Keratinocyte (primary cell): ENCODE results near the gene CELF5. TPM values are rescaled to one million over a fixed set of nuclear protein-coding genes. Genes with fewer than 3 reads are reported as not detected.
"Not testable (repeated sequence)": the region's sequence is repeated elsewhere in the genome, so short reads cannot be mapped to it uniquely, and the experiment has no call there.

ENCODE experiments used
- DNase-seq: peaks from one replicate; pipeline ENCODE4 v3.0.0-alpha.2; 2011; ENCODE audit warnings: low read depth, missing footprints, low spot score
- FAIRE-seq: peaks from 2 replicates; lab custom pipeline; 2011; peaks lifted over from hg19 to GRCh38; lab: Jason Lieb, UNC
- H2AFZ ChIP-seq: 2 replicates; pipeline ENCODE4 v1.6.0; 2012; ENCODE audit warnings: low read length, control low read depth, inconsistent platforms; ENCODE audit not compliant: control insufficient read depth
- H3K27ac ChIP-seq: 2 replicates; pipeline ENCODE4 v1.5.1; 2011; ENCODE audit warnings: low read length; ENCODE audit not compliant: control insufficient read depth, insufficient read depth
- H3K27me3 ChIP-seq: 3 replicates; pipeline ENCODE4 v1.6.0; 2011; ENCODE audit warnings: low read length; ENCODE audit not compliant: control insufficient read depth, insufficient read depth; ENCODE audit errors: extremely low read depth
- H3K36me3 ChIP-seq, 2 experiments: 2 replicates in 1 of 2; 3 replicates in 1 of 2; pipeline ENCODE4 v1.5.1; 2011; ENCODE audit warnings: low read length in 2 of 2, mild to moderate bottlenecking in 1 of 2; ENCODE audit not compliant: control insufficient read depth in 2 of 2, insufficient read depth in 2 of 2; ENCODE audit errors: extremely low read depth in 1 of 2
- H3K4me1 ChIP-seq: 3 replicates; pipeline ENCODE4 v1.5.1; 2011; ENCODE audit warnings: low read length; ENCODE audit not compliant: control insufficient read depth, insufficient read depth; ENCODE audit errors: extremely low read depth
- H3K4me2 ChIP-seq: 3 replicates; pipeline ENCODE4 v1.6.0; 2011; ENCODE audit warnings: low read depth, low read length; ENCODE audit not compliant: control insufficient read depth, insufficient read depth; ENCODE audit errors: extremely low read depth
- H3K4me3 ChIP-seq, 3 experiments: fragments of 200-600 bp in 1 of 3; sonication (generic) in 1 of 3; 2 replicates in 2 of 3; 3 replicates in 1 of 3; pipeline ENCODE4 v1.5.1; 2011 to 2016; ENCODE audit warnings: low read length in 3 of 3, mild to moderate bottlenecking in 3 of 3, control low read depth in 2 of 3, inconsistent platforms in 1 of 3, low read depth in 1 of 3, mixed read lengths in 1 of 3, mixed run types in 1 of 3, moderate library complexity in 1 of 3; ENCODE audit not compliant: control insufficient read depth in 2 of 3, insufficient read depth in 2 of 3; ENCODE audit errors: extremely low read depth in 1 of 3
- H3K79me2 ChIP-seq: 2 replicates; pipeline ENCODE4 v1.6.0; 2012; ENCODE audit warnings: low read length; ENCODE audit not compliant: control insufficient read depth, insufficient read depth
- H3K9ac ChIP-seq: 3 replicates; pipeline ENCODE4 v1.6.0; 2011; ENCODE audit warnings: low read length; ENCODE audit not compliant: control insufficient read depth, insufficient read depth; ENCODE audit errors: extremely low read depth
- H3K9me1 ChIP-seq: 3 replicates; pipeline ENCODE4 v1.6.0; 2011; ENCODE audit warnings: low read length; ENCODE audit not compliant: control insufficient read depth, insufficient read depth; ENCODE audit errors: extremely low read depth
- H3K9me3 ChIP-seq: 2 replicates; pipeline ENCODE4 v1.5.1; 2012; ENCODE audit warnings: low read depth, low read length; ENCODE audit not compliant: control insufficient read depth
- H4K20me1 ChIP-seq: 3 replicates; pipeline ENCODE4 v1.6.0; 2011; ENCODE audit warnings: low read length; ENCODE audit not compliant: control insufficient read depth, insufficient read depth; ENCODE audit errors: extremely low read depth
- CTCF ChIP-seq, 3 experiments: IDR thresholded peaks in 1 of 3; conservative IDR thresholded peaks in 1 of 3; optimal IDR thresholded peaks in 1 of 3; 2 replicates in 2 of 3; 3 replicates in 1 of 3; pipeline versions ENCODE3 to v1.5.1; 2011; ENCODE audit warnings: low read length in 3 of 3, mild to moderate bottlenecking in 3 of 3, moderate library complexity in 2 of 3, control low read depth in 1 of 3, inconsistent platforms in 1 of 3; ENCODE audit not compliant: insufficient read depth in 2 of 3; ENCODE audit errors: extremely low read depth in 1 of 3
- EZH2 ChIP-seq: IDR thresholded peaks from one replicate; pipeline ENCODE4 v1.6.1; 2012; ENCODE audit warnings: inconsistent platforms, mild to moderate bottlenecking, low read length, moderate library complexity
- dilution Hi-C: fragments of 300-500 bp; cut with MboI; formaldehyde crosslinking; loops from one replicate; pipeline ENCODE4 v1.7.0; 2020; ENCODE audit warnings: low sequenced_read_pairs; ENCODE audit not compliant: extremely low pct_ligation_motif_present
- polyA plus RNA-seq, 5 experiments: library from polyadenylated mRNA; depleted of rRNA in 3 of 5; stranded (reverse) in 3 of 5; stranded (forward) in 1 of 5; unstranded in 1 of 5; fragments of >200 nt; gene quantifications; 1 replicate in 1 of 5; 2 replicates in 3 of 5; 3 replicates in 1 of 5; pipeline versions ENCODE4 v1.2.1 to v1.2.3, GENCODE V29; 2011 to 2012; ENCODE audit warnings: missing spikeins in 2 of 5, low read depth in 1 of 5, low replicate concordance in 1 of 5

Gene CELF5
- polyA plus RNA-seq, 1 donor (not counting 4 experiments of a cell fraction or from before 2014, with no cell fraction given): 0.04 TPM

- Histone ChIP-seq H3K4me2 (no peak overlapping the region), H3K9me1 (no peaks in the 10 kb centered on the region), H4K20me1 (no peaks in the 10 kb centered on the region), H3K9ac (no peak overlapping the region), H3K4me3 (no peak overlapping the region), H3K9me3 (no peaks in the 10 kb centered on the region), H3K36me3 (no peaks in the 10 kb centered on the region), H3K27ac (no peak overlapping the region), H2AFZ (no peak overlapping the region), H3K4me1 (peaks cover 5% of the 10 kb centered on the region), H3K79me2 (no peaks in the 10 kb centered on the region), H3K27me3 (peaks cover 12% of the 10 kb centered on the region)
- FAIRE-seq (no peak), DNase-seq (no peak)
- dilution Hi-C loops: no loop called here
- TF ChIP-seq CTCF (optimal IDR thresholded peaks at IDR 0.05 in 1 of 3, IDR thresholded peaks at IDR 0.05 in 1 of 3, conservative IDR thresholded peaks at IDR 0.05 in 1 of 3; ENCODE audit: extremely low read depth in 1 of 3, insufficient read depth in 2 of 3, low read length in 3 of 3): no peak
- TF ChIP-seq EZH2: no peak
These were observed 63.4 kb downstream of the CELF5 start for GRCh38 chr19:3287814-3288213.

- H3K4me3 ChIP-seq, H3K9me3 ChIP-seq, H3K79me2 ChIP-seq, H3K9ac ChIP-seq, H4K20me1 ChIP-seq, H2AFZ ChIP-seq, H3K4me1 ChIP-seq, H3K9me1 ChIP-seq, H3K27ac ChIP-seq, FAIRE-seq, H3K4me2 ChIP-seq, H3K36me3 ChIP-seq, DNase-seq, dilution Hi-C loops: not testable (repeated sequence)
- H3K27me3 ChIP-seq: peaks cover 13% of the 10 kb centered on the region
These were observed 64.0 kb downstream of the CELF5 start for GRCh38 chr19:3288437-3288836.

GRCh38 chr19:3289971-3290569 lies 65.6 kb downstream of the CELF5 start:
- TF ChIP-seq CTCF (optimal IDR thresholded peaks at IDR 0.05 in 1 of 3, IDR thresholded peaks at IDR 0.05 in 1 of 3, conservative IDR thresholded peaks at IDR 0.05 in 1 of 3; ENCODE audit: extremely low read depth in 1 of 3, insufficient read depth in 2 of 3, low read length in 3 of 3) (no peak), EZH2 (no peak)
- FAIRE-seq (no peak), DNase-seq (peak; percentile 50)
- no peaks in the 10 kb centered on the region for H3K9me1 ChIP-seq
- H4K20me1 ChIP-seq: no peaks in the 10 kb centered on the region
- peaks cover 16% of the 10 kb centered on the region for H3K27me3 ChIP-seq
- peak overlapping the region in 1 of 3 experiments; percentile 57 for H3K4me3 ChIP-seq
- H3K4me1 ChIP-seq: peaks cover 5% of the 10 kb centered on the region
- no peaks in the 10 kb centered on the region for H3K36me3 ChIP-seq
- peak overlapping the region; percentile 77 for H3K4me2 ChIP-seq
- peak overlapping the region; percentile 61 for H2AFZ ChIP-seq
- no peak overlapping the region for H3K27ac ChIP-seq
- no peaks in the 10 kb centered on the region for H3K9me3 ChIP-seq
- H3K79me2 ChIP-seq: no peaks in the 10 kb centered on the region
- dilution Hi-C loops: no loop called here
- no peak overlapping the region for H3K9ac ChIP-seq

GRCh38 chr19:3290858-3291257 lies 66.4 kb downstream of the CELF5 start:
- DNase-seq, H2AFZ ChIP-seq, H3K4me2 ChIP-seq, H3K27ac ChIP-seq, H3K9ac ChIP-seq, H3K4me3 ChIP-seq, H3K9me3 ChIP-seq, H3K36me3 ChIP-seq, H3K79me2 ChIP-seq, dilution Hi-C loops, H3K9me1 ChIP-seq, H3K4me1 ChIP-seq, FAIRE-seq, H4K20me1 ChIP-seq: not testable (repeated sequence)
- peaks cover 16% of the 10 kb centered on the region for H3K27me3 ChIP-seq
